NCI-H146 treated with DMSO at 0.1 percent for 48 hours (cell line): ENCODE data around the gene MTA1.

ENCODE experiments used
- DNase-seq: peaks from one replicate; lab custom pipeline; 2025; ENCODE audit not compliant: unreplicated experiment; lab: John Stamatoyannopoulos, UW

The MTA1 gene

DNA sequence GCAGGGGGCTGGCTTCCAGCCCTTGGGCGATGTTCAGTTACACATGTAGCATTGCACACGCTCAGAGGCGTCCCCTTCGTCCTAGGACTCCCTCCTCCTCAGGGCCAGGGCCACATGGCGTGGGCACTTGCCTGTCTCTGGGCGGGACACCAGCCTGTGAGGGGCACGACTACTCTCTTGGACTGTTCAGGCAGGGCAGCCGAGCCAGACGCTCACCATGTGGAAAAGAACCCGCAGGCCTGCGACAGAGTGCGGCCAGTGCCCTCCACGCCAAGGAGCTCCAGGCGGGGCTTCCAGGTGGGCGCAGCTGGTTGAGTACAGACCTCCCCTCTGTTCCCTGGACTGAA is 20.9 kb downstream of the MTA1 start:
- DNase-seq = no peak

DNA sequence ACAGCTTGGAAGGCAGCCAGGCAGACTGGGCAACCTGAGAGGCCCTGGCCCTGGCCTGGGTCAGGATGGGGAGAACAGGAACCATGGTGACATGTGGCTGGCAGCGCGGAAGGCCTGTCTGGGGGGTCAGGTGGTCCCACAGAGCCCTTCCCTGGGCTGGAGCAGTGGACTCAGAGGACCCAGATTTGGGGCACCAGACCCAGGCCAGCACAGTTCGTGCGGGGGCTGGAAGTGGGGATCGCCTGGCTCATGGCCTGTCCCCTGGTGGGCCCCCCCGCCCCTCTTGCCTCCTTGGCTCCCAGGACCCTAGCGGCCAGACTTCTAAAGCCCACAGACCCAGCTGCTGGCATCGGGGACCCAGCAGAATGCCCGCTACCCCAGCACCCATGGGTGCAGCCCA is 21.4 kb downstream of the MTA1 start:
- DNase-seq = no peak

DNA sequence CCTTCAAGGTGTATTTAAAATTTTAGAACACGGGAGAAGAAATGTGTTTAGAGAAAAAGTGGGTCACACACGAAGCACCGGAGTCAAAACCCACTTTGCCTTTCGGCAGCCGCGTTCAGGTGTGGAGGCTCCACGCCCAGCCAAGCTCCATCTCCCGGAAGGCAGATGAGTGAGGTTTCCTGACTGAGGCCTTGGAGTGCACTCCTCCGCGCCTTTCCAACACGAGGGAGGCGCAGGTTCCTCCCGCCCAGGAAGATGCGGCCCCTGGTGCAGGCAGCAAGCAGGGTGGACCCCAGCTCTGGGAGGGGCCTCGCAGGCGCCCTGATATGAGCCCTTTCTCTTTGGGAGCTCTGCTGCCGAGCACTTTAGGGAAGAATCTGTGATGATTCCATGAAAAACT is 22.5 kb downstream of the MTA1 start:
- no peak for DNase-seq

DNA sequence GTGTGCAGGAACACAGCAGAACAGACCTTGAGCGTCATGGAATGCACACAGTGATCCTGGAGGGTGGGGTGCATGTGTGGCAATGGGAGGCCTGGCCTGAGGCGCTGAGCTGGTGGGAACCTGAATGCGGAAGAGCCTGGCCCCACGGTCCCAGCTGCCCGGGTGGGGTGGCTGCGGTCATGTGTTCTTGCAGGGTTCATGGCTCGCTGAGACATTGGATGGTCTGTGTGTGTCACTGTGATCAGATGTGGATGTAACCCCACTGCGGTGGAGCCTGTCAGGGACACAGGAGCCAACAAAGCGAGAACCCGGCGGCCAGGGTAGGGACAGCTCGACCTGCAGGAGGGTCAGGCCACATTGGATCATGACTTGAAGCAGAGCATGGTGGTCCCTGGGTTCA is 23.2 kb downstream of the MTA1 start:
- DNase-seq = no peak

DNA sequence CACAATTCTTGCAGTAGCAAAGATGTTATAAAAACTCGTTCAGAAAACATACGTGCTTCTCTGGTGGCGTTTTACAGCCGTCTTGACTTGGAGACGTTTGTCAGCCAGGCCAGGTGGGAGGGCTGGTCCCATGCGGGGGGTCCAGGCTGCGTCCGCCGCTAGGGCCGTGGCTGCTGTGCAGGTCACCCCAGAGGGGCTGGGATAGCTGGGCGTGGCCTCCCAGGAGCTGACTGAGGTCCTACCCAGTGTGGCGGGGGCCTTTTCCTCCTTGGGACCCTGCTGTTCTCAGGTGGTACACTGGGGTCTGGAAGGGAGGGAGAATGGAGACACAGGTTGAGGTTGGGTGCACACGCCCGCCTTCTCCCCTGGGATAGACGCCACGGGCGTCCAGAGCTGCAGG is 25.2 kb downstream of the MTA1 start:
- no peak for DNase-seq

DNA sequence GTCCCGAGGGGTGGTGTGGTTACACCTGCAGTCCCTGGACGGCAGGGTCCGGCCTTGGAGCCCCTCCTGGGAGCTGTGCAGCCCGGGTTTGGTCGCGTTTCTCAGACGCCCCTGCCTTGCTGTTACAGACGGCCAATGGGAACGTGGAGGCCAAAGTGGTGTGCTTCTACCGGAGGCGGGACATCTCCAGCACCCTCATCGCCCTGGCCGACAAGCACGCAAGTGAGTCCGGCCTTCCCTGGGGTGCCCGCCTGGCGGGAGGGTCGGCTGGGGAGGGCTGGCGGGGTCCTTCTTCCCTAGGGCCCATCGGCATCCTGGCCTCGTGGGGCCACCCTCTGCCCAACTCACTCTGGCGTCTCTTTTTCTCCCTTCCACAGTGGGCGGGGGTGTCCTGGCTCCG is 25.7 kb downstream of the MTA1 start:
- DNase-seq = no peak

DNA sequence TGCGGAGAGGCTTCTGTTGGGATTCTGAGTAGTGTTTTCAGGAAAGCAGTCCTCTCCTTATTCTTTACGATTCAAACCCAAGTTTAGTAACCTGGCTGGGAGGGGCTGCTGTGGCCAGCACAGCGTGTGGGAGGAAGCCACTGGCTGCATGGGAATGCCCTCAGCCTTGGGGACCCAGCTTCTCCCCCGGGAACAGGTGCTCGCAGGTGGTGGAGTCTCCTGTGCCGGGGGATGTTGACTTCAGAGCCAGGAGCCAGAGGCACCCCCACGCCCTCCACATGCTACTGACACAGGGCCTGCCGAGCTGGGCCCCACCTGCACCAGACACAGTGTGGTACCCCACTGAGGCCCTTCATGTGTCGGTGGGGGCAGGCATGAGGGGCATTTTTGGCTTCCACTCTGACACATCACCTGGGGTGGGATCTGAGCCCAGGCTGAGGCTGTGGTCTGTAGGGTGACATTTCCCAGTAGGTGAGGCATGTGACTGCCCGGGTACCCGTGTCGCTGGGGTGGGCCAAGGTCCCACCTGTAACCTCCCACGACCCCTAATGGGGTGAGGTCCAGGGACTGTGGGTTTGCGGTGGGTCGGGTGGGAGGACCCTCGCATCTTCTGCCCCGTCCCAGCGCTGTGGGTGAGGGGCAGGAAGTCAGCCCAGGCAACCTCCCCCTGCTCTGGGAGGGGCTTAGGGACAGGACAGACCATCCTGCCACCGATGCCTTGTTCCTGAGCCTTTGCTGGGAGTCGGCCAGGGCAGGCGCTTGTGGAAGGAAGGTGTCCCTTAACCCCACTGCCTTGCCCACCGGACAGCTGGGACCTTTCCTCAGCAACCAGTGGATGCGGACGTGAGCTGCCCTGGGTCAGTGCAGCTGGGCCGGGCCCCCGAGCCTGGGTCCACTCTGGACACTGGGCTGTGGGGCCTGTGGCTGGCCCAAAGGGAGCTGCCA is 26.5 kb downstream of the MTA1 start:
- no peak for DNase-seq

DNA sequence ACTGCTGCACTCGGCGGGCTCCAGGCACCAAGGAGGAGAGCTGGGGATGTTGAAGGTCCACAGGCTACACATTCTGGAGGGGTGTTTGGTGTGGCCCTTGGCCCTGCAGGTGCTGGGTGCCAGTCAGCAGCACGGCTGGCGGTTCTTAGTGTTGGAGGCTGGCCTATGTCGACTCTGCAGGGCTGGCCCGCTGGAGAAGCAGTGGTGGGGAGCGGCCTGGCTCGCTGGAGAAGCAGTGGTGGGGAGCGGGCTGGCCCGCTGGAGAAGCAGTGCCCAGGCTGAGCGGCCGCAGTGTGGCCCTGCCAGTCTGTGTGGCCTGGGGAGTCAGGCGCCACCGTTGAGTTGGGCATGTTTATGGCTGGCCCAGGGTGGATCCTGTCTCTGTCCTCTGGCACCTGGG is 27.3 kb downstream of the MTA1 start:
- DNase-seq = no peak

DNA sequence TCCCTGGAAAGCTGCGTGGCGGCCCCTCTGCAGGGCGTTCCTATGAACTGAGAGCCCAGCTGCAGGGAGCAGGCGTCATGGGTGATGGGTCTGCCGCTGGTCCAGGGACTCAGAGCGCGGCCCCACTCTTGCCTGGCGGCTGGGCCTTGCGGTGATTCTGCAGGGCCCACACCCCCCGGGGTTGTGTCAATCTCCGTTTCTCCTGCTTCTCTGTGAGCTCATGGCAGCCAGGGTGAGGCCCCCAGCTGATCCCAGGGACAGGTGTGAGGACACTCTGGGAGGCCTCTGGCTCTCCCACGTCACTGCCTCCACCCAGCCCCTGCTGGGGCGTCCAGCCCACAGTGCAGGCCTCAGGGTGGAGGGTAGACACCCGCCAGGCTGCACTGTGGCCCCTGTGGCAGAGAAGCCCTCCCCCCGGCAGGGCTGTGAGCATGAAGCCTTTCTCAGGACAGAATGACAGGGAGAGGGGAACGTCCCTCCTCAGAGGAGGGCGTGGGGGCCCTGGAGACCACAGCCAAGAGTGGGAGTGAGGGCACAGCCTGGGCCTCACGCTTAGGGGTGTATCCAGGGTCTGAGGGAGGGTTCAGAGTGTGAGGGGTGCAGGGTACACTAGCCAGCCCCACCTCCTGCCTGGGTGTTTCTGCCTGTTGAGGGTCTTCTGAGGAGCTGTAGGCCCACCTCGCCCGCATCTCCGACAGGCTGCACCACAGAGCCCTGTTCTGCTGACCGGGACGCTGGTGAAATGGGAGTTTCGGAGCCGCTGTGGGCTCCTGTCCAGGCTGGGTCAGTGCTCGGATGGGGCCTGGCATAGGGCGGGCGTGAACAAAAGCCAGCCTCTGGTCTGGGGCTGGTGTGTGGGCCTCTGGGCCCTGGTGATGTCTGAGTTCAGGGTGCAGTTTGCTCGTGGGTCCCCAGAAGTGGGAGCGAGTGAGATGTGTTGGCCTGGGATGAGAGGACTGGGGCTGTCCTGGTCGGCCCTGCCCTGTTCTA is 28.3 kb downstream of the MTA1 start:
- peak; percentile 51 for DNase-seq

DNA sequence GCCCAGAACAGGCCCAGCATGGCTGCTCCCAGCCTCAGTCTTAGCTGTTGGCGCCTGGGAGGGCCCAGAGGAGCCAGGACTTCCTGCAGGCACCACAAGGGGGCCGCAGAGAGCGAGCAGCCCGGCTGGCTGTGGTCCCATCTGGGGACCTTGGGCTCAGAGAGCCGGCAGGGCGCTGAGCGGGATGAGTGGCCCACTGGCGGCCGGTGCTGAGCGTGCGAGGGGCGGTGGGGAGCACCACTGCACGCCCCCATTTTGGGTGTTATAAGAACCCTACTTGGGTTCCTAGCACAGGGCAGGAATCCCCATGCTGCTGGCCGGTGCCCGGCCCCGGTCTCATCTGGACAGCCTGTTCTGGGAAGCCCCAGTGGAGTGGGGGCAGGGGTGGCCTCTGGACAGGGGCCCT is 29.1 kb downstream of the MTA1 start:
- DNase-seq = no peak

DNA sequence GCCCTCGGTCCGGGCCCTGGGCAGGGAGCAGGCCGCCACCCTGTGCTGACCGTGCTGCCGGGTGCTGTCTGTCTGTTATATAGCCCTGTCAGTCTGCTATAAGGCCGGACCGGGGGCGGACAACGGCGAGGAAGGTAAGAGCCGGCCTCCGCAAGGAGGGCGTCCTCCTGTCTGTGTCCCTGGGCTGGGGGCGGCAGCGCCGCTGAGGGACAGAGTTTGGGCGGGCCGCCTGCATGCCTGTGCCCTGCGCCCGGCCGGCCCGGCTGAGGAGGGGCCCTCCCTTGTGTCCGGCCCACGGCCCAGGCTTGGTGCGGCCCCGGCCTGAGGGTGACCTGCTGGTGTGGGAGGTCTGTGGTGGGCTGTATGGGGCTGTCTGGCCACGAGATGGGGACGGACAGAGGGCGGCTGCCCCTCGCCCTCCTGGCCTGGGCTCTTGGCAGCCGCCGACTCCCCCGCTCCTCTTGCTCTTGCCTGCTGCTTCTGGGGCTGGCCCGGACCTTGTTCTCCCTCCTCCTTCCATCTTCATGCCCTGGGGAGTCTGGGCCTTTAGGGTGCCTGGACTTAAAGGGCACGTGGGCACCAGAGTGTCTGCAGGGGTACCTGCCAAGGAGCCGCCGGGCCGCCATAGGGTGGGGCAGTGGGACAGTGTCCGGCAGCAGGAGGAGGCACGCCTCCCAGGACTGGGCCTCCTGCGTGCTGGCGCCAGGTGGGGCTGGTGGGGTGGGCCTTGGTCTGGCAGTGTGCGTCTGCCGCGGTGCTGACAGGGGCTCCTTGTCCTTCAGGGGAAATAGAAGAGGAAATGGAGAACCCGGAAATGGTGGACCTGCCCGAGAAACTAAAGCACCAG is 29.9 kb downstream of the MTA1 start:
- DNase-seq = no peak

DNA sequence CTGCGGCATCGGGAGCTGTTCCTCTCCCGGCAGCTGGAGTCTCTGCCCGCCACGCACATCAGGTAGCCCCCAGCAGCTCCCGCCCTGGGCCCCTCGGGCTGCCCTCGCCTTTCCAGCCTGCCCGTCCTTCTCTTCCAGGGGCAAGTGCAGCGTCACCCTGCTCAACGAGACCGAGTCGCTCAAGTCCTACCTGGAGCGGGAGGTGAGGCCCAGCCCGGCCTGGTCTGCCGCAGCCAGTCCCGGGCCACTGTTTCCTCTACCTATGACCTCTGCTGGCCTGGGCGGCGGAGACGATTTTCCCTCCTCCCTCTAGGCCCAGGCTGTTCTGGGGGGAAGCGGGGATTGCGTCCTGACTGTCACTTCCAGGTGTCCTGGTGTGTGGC is 30.5 kb downstream of the MTA1 start:
- DNase-seq = no peak

DNA sequence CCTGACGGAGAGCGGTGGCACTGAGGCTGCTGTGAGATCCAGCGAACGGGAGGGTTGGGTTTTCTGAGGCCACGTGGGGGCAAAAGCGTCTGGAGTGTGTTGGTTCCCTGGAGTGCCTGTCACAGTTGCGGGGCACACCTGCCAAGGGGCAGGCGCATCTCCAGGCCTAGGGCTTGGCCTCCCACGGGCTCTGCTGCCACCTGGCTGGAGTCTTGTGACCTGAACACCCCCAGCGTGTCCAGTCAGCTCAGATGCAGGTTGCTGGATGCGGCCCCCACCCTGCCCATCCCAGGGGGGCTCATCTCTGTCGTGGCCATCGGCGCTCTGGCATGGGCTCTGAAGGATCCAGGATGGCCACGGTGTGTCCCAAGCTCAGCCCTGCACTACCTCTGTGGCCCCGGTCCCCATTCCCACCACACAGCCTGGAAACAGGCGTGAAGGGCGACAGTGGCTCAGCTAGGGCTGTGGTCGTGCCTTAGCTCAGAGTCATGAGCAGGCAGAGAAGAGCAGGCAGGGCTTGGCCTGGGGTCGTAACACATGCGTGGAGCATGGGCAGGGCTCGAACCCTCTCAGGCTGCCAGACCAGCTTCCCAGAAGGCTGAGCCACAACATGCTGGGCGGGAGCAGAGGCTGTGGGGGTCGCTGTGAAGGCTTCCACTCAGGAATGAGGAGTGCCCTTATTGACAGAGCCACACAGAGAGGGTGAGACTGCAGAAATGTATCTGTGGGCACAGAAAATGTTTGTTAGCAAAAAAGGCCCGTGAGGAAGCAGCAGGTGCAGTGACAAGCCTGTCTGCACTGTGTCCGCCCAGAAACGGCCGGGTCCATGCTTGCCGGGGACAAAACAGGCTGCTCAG is 31.5 kb downstream of the MTA1 start:
- DNase-seq = no peak

DNA sequence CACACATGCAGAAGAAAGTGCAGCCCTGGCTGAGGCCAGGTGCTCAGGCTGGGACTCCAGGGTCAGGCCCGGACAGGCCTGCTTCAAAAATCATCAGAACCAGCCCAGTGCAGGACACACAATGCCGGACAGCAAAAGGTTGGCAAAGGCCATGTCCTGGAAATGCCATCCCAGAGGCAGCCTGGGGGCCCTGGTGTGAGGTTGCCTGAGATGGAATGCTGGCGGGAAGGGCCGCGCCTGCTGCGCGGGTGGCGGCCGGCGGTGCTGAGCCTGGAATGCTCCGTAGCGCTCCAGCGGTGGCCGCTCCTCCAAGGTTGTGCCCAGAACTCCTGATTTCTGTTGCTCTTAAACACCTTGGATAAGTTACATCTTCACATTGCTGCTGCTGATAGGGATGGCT is 33.3 kb downstream of the MTA1 start:
- no peak for DNase-seq

DNA sequence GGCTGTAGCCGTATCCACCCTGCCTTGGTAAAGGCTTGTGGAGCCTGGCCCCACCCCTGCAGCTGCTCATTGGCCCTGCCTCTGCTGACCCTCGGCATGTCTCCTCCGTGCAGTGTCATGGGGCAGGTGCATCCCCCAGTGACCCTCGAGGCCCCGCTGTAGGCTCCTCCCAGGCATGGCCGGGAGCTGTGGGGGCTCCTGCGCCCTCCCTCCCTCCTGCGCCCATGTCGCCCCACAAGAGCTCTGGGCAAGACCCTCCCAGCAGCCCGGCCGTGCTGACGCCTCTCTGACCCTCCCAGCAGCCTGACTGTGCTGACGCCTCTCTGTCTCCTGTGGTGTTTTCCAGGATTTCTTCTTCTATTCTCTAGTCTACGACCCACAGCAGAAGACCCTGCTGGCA is 34.2 kb downstream of the MTA1 start:
- no peak for DNase-seq

DNA sequence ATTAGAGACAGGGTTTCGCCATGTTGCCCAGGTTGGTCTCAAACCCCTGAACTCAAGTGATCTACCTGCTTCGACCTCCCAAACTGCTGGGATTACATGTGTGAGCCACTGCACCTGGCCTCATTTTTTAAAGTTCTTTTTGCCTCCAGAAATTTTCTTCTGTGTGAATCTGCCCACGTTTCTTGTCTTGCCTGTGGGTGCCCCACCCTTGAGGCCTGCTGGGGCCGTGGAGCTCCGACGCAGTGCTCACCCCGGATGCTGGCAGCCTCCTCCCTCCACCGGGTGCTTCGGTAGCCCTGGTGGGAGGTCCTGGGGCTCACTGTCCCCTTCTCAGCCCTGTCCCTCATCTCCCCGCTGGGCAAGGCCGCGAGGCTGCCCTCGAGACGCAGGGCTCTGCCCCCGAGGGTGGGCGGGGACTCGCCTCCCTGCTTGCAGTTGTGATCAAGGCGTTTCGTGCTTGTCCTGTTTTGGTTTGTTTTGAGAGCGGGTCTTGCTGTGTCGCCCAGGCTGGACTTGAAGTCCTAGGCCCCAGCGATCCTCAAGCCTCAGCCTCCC is 35.5 kb downstream of the MTA1 start:
- no peak for DNase-seq

DNA sequence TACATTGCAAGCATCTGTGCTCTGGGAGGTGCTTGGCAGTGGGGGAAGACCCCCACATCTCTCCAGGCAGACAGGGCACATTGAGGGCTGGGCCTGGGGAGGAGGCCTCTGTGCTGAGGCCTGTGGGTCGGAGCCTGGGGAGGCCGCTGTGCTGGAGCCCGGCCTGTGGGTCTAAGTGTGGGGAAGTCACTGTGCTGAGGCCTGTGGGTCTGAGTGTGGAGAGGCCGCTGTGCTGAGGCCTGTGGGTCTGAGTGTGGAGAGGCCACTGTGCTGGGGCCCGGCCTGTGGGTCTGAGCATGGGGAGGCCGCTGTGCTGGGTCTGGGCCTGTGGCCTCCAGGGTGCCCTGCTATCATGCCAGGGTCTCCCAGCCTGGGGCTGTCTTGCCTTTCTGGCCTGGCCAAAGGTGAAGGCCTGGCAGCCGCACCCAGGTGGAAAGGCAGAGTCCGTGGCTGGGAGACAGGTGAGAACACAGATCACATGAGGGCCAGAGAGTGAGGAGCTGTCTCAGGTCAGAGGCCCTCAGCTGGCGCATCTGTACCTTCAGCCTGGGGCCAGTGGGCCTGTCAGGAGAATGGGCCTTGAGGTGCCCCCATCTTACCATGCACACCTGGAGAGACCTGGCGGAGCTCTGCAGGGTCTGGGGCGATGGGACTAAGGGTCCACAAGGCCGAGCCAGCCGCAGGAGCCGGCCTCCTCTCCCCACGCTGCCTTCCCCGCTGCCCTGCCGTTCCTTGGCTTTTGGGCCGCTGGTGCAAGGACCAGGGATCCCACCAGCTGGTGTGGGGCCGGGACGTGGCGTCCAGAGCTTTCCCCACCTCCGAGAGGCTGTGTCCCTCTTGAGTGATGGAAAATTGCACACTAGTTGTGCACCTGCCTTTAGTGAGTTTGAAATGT is 36.4 kb downstream of the MTA1 start:
- no peak for DNase-seq

DNA sequence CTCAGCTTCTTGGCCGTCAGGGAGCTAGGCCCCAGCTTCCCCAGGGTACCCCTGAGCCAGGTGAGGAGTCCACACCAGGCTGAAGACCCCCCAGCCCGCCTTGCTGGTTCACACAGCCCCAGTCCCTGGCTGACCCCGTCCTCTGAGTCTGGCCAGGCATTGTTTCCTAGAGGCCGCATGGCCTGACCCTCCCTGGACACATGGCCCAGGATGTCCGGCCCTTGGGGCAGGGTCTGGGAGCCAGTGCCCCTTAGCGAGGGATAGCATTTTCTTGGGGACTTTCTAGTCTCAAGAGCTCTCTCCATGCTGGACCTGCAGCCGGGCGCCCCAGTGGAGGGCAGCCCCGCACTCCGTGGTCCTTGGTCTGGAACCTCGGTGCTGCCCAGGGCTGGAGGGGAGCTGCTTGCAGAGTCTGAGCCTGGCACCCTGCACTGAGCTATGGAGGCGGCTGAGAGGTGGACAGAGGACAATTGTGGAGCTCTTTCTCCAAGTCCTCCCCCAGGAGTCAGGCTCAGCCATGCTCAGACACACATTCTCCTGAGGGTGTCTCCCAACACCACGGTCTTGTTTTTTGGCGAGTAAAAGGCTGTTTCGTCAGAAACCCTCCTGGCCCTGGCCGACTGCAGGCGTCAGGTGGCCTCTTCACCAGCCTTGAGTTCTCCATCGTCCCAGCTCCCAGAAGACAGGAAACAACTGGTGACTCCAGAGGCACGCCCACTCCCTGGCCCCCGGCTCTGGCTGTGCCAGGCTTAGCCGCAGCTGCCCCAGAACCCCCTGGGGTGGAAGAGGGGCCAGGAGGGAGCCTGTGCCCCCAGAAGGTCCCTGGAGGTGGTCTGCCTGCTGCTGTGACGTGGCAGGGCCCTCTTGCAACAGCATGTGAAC is 37.4 kb downstream of the MTA1 start:
- no peak for DNase-seq
